ENCODE data around the gene MYOZ2. TPM values are rescaled to one million over a fixed set of nuclear protein-coding genes. Genes with fewer than 3 reads are reported as not detected.
"Not testable (repeated sequence)": the region's sequence is repeated elsewhere in the genome, so short reads cannot be mapped to it uniquely, and the experiment has no call there.

Gene MYOZ2
- total RNA-seq, 5 donors from 2014 or later (not counting 1 experiment from before 2014, with no cell fraction given) = not detected

GRCh38 chr4:119143341-119143740, 7.7 kb downstream of the MYOZ2 start:
- peaks cover 8 to 10% of the 10 kb centered on the region in 2 experiments for H3K4me1 ChIP-seq (ENCODE audit: control insufficient read depth in 1 of 2, extremely low read depth in 1 of 2, insufficient read depth in 2 of 2, low read length in 2 of 2)
- H3K27ac Mint-ChIP-seq; DNase-seq; H3K9me3 ChIP-seq; ATAC-seq (replicated peaks in 1 of 4); H3K27ac ChIP-seq (ENCODE audit: low read length); H3K36me3 ChIP-seq (ENCODE audit: control insufficient read depth in 2 of 2, extremely low read depth in 1 of 2, insufficient read depth in 1 of 2, low read length in 1 of 2); H3K27me3 Mint-ChIP-seq; H3K4me3 ChIP-seq (ENCODE audit: control insufficient read depth in 1 of 2, extremely low read depth in 1 of 2, low read length in 1 of 2); POLR2A ChIA-PET; H3K36me3 Mint-ChIP-seq; H3K4me3 Mint-ChIP-seq; H3K9me3 Mint-ChIP-seq; H3K27me3 ChIP-seq (replicated peaks in 1 of 2; ENCODE audit: control insufficient read depth in 2 of 2, extremely low read depth in 1 of 2, insufficient read depth in 2 of 2, low read length in 1 of 2); CTCF ChIA-PET: not testable (repeated sequence)
- H3K4me1 Mint-ChIP-seq = peaks cover 28 to 32% (median 32%) of the 10 kb centered on the region in 3 donors
- WGBS (ENCODE audit: insufficient coverage) = 100% methylated on average over 7 of the region's 10 CpGs

- Histone ChIP-seq H3K27ac (ENCODE audit: low read length) (no peak overlapping the region), H3K9me3 (no peaks in the 10 kb centered on the region), H3K4me3 (ENCODE audit: control insufficient read depth in 1 of 2, extremely low read depth in 1 of 2, low read length in 1 of 2) (no peak overlapping the region), H3K36me3 (ENCODE audit: control insufficient read depth in 2 of 2, extremely low read depth in 1 of 2, insufficient read depth in 1 of 2, low read length in 1 of 2) (no peaks in the 10 kb centered on the region), H3K27me3 (replicated peaks in 1 of 2; ENCODE audit: control insufficient read depth in 2 of 2, extremely low read depth in 1 of 2, insufficient read depth in 2 of 2, low read length in 1 of 2) (no peaks in the 10 kb centered on the region), H3K4me1 (ENCODE audit: control insufficient read depth in 1 of 2, extremely low read depth in 1 of 2, insufficient read depth in 2 of 2, low read length in 2 of 2) (no peaks in the 10 kb centered on the region)
- no peak for DNase-seq
- Mint-ChIP-seq H3K27ac (no peak overlapping the region), H3K27me3 (peaks cover 3% of the 10 kb centered on the region in 2 donors), H3K4me1 (peaks cover 0 to 4% (median 0%) of the 10 kb centered on the region in 3 donors), H3K36me3 (no peaks in the 10 kb centered on the region), H3K4me3 (no peak overlapping the region), H3K9me3 (peaks cover 0 to 3% (median 0%) of the 10 kb centered on the region in 3 donors)
- CTCF ChIA-PET = no interaction called here
- ATAC-seq (replicated peaks in 1 of 4) = no peak
- WGBS (ENCODE audit: insufficient coverage) = 78% methylated on average over 4 of the region's 7 CpGs
- POLR2A ChIA-PET = no interaction called here
Measured at GRCh38 chr4:119149110-119149509, 13.5 kb downstream of the MYOZ2 start.

GRCh38 chr4:119151161-119151560, 15.5 kb downstream of the MYOZ2 start:
- Mint-ChIP-seq H3K9me3 (no peaks in the 10 kb centered on the region), H3K27ac (no peak overlapping the region), H3K27me3 (peaks cover 3 to 7% of the 10 kb centered on the region in 2 donors), H3K4me3 (no peak overlapping the region), H3K4me1 (no peaks in the 10 kb centered on the region), H3K36me3 (no peaks in the 10 kb centered on the region)
- WGBS (ENCODE audit: insufficient coverage) = no CpG with 5 or more reads among the region's 2 CpGs
- H3K4me3 ChIP-seq (ENCODE audit: control insufficient read depth in 1 of 2, extremely low read depth in 1 of 2, low read length in 1 of 2) = no peak overlapping the region
- H3K27ac ChIP-seq (ENCODE audit: low read length) = no peak overlapping the region
- CTCF ChIA-PET = no interaction called here
- ATAC-seq (replicated peaks in 1 of 4) (no peak), DNase-seq (no peak)
- no peaks in the 10 kb centered on the region for H3K9me3 ChIP-seq
- H3K36me3 ChIP-seq (ENCODE audit: control insufficient read depth in 2 of 2, extremely low read depth in 1 of 2, insufficient read depth in 1 of 2, low read length in 1 of 2) = no peaks in the 10 kb centered on the region
- POLR2A ChIA-PET = no interaction called here
- no peaks in the 10 kb centered on the region for H3K4me1 ChIP-seq (ENCODE audit: control insufficient read depth in 1 of 2, extremely low read depth in 1 of 2, insufficient read depth in 2 of 2, low read length in 2 of 2)
- H3K27me3 ChIP-seq (replicated peaks in 1 of 2; ENCODE audit: control insufficient read depth in 2 of 2, extremely low read depth in 1 of 2, insufficient read depth in 2 of 2, low read length in 1 of 2) = no peaks in the 10 kb centered on the region

GRCh38 chr4:119152741-119153140, 17.1 kb downstream of the MYOZ2 start:
- Histone ChIP-seq H3K4me1 (ENCODE audit: control insufficient read depth in 1 of 2, extremely low read depth in 1 of 2, insufficient read depth in 2 of 2, low read length in 2 of 2) (no peaks in the 10 kb centered on the region), H3K27me3 (replicated peaks in 1 of 2; ENCODE audit: control insufficient read depth in 2 of 2, extremely low read depth in 1 of 2, insufficient read depth in 2 of 2, low read length in 1 of 2) (no peaks in the 10 kb centered on the region), H3K36me3 (ENCODE audit: control insufficient read depth in 2 of 2, extremely low read depth in 1 of 2, insufficient read depth in 1 of 2, low read length in 1 of 2) (no peaks in the 10 kb centered on the region), H3K9me3 (no peaks in the 10 kb centered on the region), H3K27ac (ENCODE audit: low read length) (no peak overlapping the region), H3K4me3 (ENCODE audit: control insufficient read depth in 1 of 2, extremely low read depth in 1 of 2, low read length in 1 of 2) (no peak overlapping the region)
- ChIA-PET CTCF (no interaction called here), POLR2A (no interaction called here)
- Mint-ChIP-seq H3K27me3 (peaks cover 3 to 8% of the 10 kb centered on the region in 2 donors), H3K4me1 (no peaks in the 10 kb centered on the region), H3K27ac (no peak overlapping the region), H3K9me3 (no peaks in the 10 kb centered on the region), H3K36me3 (no peaks in the 10 kb centered on the region), H3K4me3 (no peak overlapping the region)
- DNase-seq (no peak), ATAC-seq (replicated peaks in 1 of 4) (no peak)
- 100% methylated on average over 1 of the region's 2 CpGs for WGBS (ENCODE audit: insufficient coverage)

- DNase-seq (no peak), ATAC-seq (replicated peaks in 1 of 4) (no peak)
- Mint-ChIP-seq H3K4me3 (no peak overlapping the region), H3K36me3 (no peaks in the 10 kb centered on the region), H3K9me3 (no peaks in the 10 kb centered on the region), H3K4me1 (no peaks in the 10 kb centered on the region), H3K27me3 (peaks cover 5 to 9% of the 10 kb centered on the region in 2 donors), H3K27ac (no peak overlapping the region)
- Histone ChIP-seq H3K4me1 (ENCODE audit: control insufficient read depth in 1 of 2, extremely low read depth in 1 of 2, insufficient read depth in 2 of 2, low read length in 2 of 2) (no peaks in the 10 kb centered on the region), H3K36me3 (ENCODE audit: control insufficient read depth in 2 of 2, extremely low read depth in 1 of 2, insufficient read depth in 1 of 2, low read length in 1 of 2) (no peaks in the 10 kb centered on the region), H3K9me3 (no peaks in the 10 kb centered on the region), H3K4me3 (ENCODE audit: control insufficient read depth in 1 of 2, extremely low read depth in 1 of 2, low read length in 1 of 2) (no peak overlapping the region), H3K27me3 (replicated peaks in 1 of 2; ENCODE audit: control insufficient read depth in 2 of 2, extremely low read depth in 1 of 2, insufficient read depth in 2 of 2, low read length in 1 of 2) (peaks cover 0 to 3% of the 10 kb centered on the region in 2 experiments), H3K27ac (ENCODE audit: low read length) (no peak overlapping the region)
- ChIA-PET POLR2A (no interaction called here), CTCF (no interaction called here)
- 97% methylated on average over 3 of the region's 5 CpGs for WGBS (ENCODE audit: insufficient coverage)
Measured at GRCh38 chr4:119162174-119162573, 26.5 kb downstream of the MYOZ2 start.

- H3K36me3 Mint-ChIP-seq = no peaks in the 10 kb centered on the region
- peaks cover 5 to 9% of the 10 kb centered on the region in 2 donors for H3K27me3 Mint-ChIP-seq
- ChIA-PET CTCF (interaction anchor here (0.6 kb wide), 2 partner anchors 155 to 714 kb away, joined by 3 to 8 read pairs; no protein-coding TSS in a partner anchor), POLR2A (no interaction called here)
- Histone ChIP-seq H3K27ac (ENCODE audit: low read length) (no peak overlapping the region), H3K36me3 (ENCODE audit: control insufficient read depth in 2 of 2, extremely low read depth in 1 of 2, insufficient read depth in 1 of 2, low read length in 1 of 2) (no peaks in the 10 kb centered on the region), H3K9me3 (no peaks in the 10 kb centered on the region), H3K27me3 (replicated peaks in 1 of 2; ENCODE audit: control insufficient read depth in 2 of 2, extremely low read depth in 1 of 2, insufficient read depth in 2 of 2, low read length in 1 of 2) (peaks cover 0 to 3% of the 10 kb centered on the region in 2 experiments), H3K4me3 (ENCODE audit: control insufficient read depth in 1 of 2, extremely low read depth in 1 of 2, low read length in 1 of 2) (no peak overlapping the region), H3K4me1 (ENCODE audit: control insufficient read depth in 1 of 2, extremely low read depth in 1 of 2, insufficient read depth in 2 of 2, low read length in 2 of 2) (no peaks in the 10 kb centered on the region)
- ATAC-seq (replicated peaks in 1 of 4) (no peak), DNase-seq (no peak)
- no peaks in the 10 kb centered on the region for H3K9me3 Mint-ChIP-seq
- H3K4me1 Mint-ChIP-seq = no peaks in the 10 kb centered on the region
- no CpG with 5 or more reads among the region's 3 CpGs for WGBS (ENCODE audit: insufficient coverage)
- H3K27ac Mint-ChIP-seq = no peak overlapping the region
- H3K4me3 Mint-ChIP-seq = no peak overlapping the region
Measured at GRCh38 chr4:119165767-119166166, 30.1 kb downstream of the MYOZ2 start.

GRCh38 chr4:119170195-119170594, 34.6 kb downstream of the MYOZ2 start:
- peaks cover 0 to 2% of the 10 kb centered on the region in 2 donors for H3K27me3 Mint-ChIP-seq
- H3K27ac ChIP-seq (ENCODE audit: low read length) = no peak overlapping the region
- POLR2A ChIA-PET = no interaction called here
- no peak for ATAC-seq (replicated peaks in 1 of 4)
- H3K4me3 Mint-ChIP-seq = no peak overlapping the region
- no peaks in the 10 kb centered on the region for H3K27me3 ChIP-seq (replicated peaks in 1 of 2; ENCODE audit: control insufficient read depth in 2 of 2, extremely low read depth in 1 of 2, insufficient read depth in 2 of 2, low read length in 1 of 2)
- H3K36me3 Mint-ChIP-seq = no peaks in the 10 kb centered on the region
- no peaks in the 10 kb centered on the region for H3K9me3 Mint-ChIP-seq
- H3K36me3 ChIP-seq (ENCODE audit: control insufficient read depth in 2 of 2, extremely low read depth in 1 of 2, insufficient read depth in 1 of 2, low read length in 1 of 2) = no peaks in the 10 kb centered on the region
- no peaks in the 10 kb centered on the region for H3K9me3 ChIP-seq
- H3K4me3 ChIP-seq (ENCODE audit: control insufficient read depth in 1 of 2, extremely low read depth in 1 of 2, low read length in 1 of 2) = no peak overlapping the region
- no peak for DNase-seq
- H3K27ac Mint-ChIP-seq = no peak overlapping the region
- H3K4me1 Mint-ChIP-seq = no peaks in the 10 kb centered on the region
- CTCF ChIA-PET = no interaction called here
- H3K4me1 ChIP-seq (ENCODE audit: control insufficient read depth in 1 of 2, extremely low read depth in 1 of 2, insufficient read depth in 2 of 2, low read length in 2 of 2) = no peaks in the 10 kb centered on the region

Measured in T-cell (primary cell).